GM23248 (cell line): Measurements from ENCODE around the gene TBXAS1. TPM values are rescaled to one million over a fixed set of nuclear protein-coding genes. Genes with fewer than 3 reads are reported as not detected.

Experiments
- DNase-seq: peaks from one replicate; pipeline ENCODE4 v3.0.0-alpha.2; 2015
- H2AFZ ChIP-seq: fragments of 200-600 bp; sonication (generic); 2 replicates; pipeline ENCODE4 v1.6.1; 2016; ENCODE audit warnings: antibody characterized with exemption
- H3F3A ChIP-seq: fragments of 200-600 bp; sonication (generic); 2 replicates; pipeline ENCODE4 v1.6.1; 2016; ENCODE audit warnings: mild to moderate bottlenecking, antibody characterized with exemption, mixed run types; ENCODE audit not compliant: insufficient read depth
- H3K27ac ChIP-seq: fragments of 200-600 bp; sonication (generic); 2 replicates; pipeline ENCODE4 v1.5.1; 2016; ENCODE audit warnings: mild to moderate bottlenecking
- H3K27me3 ChIP-seq: fragments of 200-600 bp; sonication (generic); replicated peaks from 2 replicates; pipeline ENCODE4 v1.6.1; 2016; ENCODE audit warnings: mild to moderate bottlenecking; ENCODE audit not compliant: insufficient read depth
- H3K36me3 ChIP-seq: fragments of 200-600 bp; sonication (generic); 2 replicates; pipeline ENCODE4 v1.6.1; 2016; ENCODE audit warnings: low read depth, mild to moderate bottlenecking
- H3K4me1 ChIP-seq: fragments of 200-600 bp; sonication (generic); 2 replicates; pipeline ENCODE4 v1.6.1; 2016; ENCODE audit warnings: mild to moderate bottlenecking; ENCODE audit not compliant: insufficient read depth
- H3K4me2 ChIP-seq: fragments of 200-600 bp; sonication (generic); one replicate; pipeline ENCODE4 v1.6.1; 2016; ENCODE audit warnings: mild to moderate bottlenecking; ENCODE audit not compliant: unreplicated experiment
- H3K4me3 ChIP-seq: fragments of 200-600 bp; sonication (generic); 2 replicates; pipeline ENCODE4 v1.5.1; 2016; ENCODE audit warnings: mild to moderate bottlenecking
- H3K79me2 ChIP-seq: fragments of 200-600 bp; sonication (generic); 2 replicates; pipeline ENCODE4 v1.6.1; 2016; ENCODE audit warnings: mild to moderate bottlenecking; ENCODE audit not compliant: insufficient read depth
- H3K9ac ChIP-seq: fragments of 200-600 bp; sonication (generic); 2 replicates; pipeline ENCODE4 v1.6.1; 2016; ENCODE audit warnings: mild to moderate bottlenecking
- H3K9me2 ChIP-seq: fragments of 200-600 bp; sonication (generic); 2 replicates; pipeline ENCODE4 v1.6.1; 2016; ENCODE audit warnings: mixed run types, mild to moderate bottlenecking, moderate library complexity; ENCODE audit not compliant: insufficient read depth
- H3K9me3 ChIP-seq: fragments of 200-600 bp; sonication (generic); one replicate; pipeline ENCODE4 v1.6.1; 2017; ENCODE audit warnings: low read depth
- H4K20me1 ChIP-seq: fragments of 200-600 bp; sonication (generic); 2 replicates; pipeline ENCODE4 v1.6.0; 2016; ENCODE audit not compliant: insufficient read depth
- EZH2 ChIP-seq: fragments of 200-600 bp; sonication (generic); IDR thresholded peaks from 2 replicates; pipeline ENCODE4 v1.6.1; 2018; ENCODE audit warnings: antibody characterized with exemption, mild to moderate bottlenecking; ENCODE audit not compliant: insufficient read depth, poor library complexity, severe bottlenecking
- EZH2phosphoT487 ChIP-seq: fragments of 200-600 bp; sonication (generic); IDR thresholded peaks from 2 replicates; pipeline ENCODE4 v1.6.1; 2018; ENCODE audit warnings: antibody characterized with exemption, moderate library complexity, mild to moderate bottlenecking, low read depth; ENCODE audit not compliant: insufficient read depth
- WGBS, 2 experiments: methylation state at CpG; one replicate each; pipeline ENCODE4 v1.1.6; 2015 to 2017; ENCODE audit warnings: low lambda C conversion rate in 2 of 2, low coverage in 1 of 2; ENCODE audit errors: missing lambda C conversion rate in 2 of 2; 5-methylcytosine and 5-hydroxymethylcytosine counted together
- in situ Hi-C: fragments of 300-500 bp; cut with MboI; formaldehyde crosslinking; loops from 2 replicates; pipeline ENCODE4 v1.15.0; 2020
- polyA plus RNA-seq: library from polyadenylated mRNA; unstranded; fragments of >200 nt; fragmentation: Nextera tagmentation; extraction: Ambion mirVana; gene quantifications from 2 replicates; pipeline ENCODE4 v1.2.1, GENCODE V29; 2016
- total RNA-seq: library from RNA; depleted of rRNA; stranded (reverse); fragments of >200 nt; shearing (Covaris generic); gene quantifications from 2 replicates; pipeline ENCODE4 v1.2.3, GENCODE V29; 2014

TBXAS1 gene
- total and polyA plus RNA-seq, 2 experiments from 2014 or later, result 0.49 TPM; not detected in 1

DNA sequence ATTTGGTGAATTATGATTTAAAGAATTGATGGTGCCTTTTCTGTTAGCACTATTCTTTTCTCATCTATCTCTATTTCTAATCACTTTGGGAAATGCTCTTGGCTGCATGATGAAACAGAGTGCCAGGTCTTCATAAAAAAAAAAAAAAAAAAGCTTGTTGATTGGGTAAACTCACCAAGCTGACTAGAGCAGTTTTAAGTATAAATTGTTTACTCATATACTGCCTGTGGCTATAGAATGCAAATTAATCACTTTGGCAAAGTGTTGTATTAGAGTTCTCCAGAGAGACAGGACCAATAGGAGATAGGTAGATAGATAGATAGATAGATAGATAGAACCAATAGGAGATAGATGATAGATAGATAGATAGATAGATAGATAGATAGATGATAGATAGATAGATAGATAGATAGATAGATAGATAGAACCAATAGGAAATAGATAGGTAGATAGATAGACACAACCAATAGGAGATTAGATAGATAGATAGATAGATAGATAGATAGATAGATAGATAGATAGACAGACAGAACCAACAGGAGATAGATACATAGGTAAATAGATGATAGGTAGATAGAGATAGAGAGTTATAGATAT lies 20.1 kb upstream of the TBXAS1 start:
- no peaks in the 10 kb centered on the region for H3K9me3 ChIP-seq
- H3K4me1 ChIP-seq, result 0 out of 2 replicates have a peak, but pooled peaks cover 3% of the 10 kb centered on the region
- no peak for DNase-seq
- H3K4me3 ChIP-seq, result no peak overlapping the region
- no peak overlapping the region for H3K4me2 ChIP-seq
- H3K9me2 ChIP-seq, result no peaks in the 10 kb centered on the region
- in situ Hi-C loops, result no loop called here
- H3F3A ChIP-seq, result 0 out of 2 replicates have a peak, but pooled peaks cover 7% of the 10 kb centered on the region
- no peak overlapping the region for H2AFZ ChIP-seq
- H4K20me1 ChIP-seq, result no peaks in the 10 kb centered on the region
- TF ChIP-seq EZH2, result no peak
- TF ChIP-seq EZH2phosphoT487, result no peak
- H3K27me3 ChIP-seq, result no peaks in the 10 kb centered on the region
- no peak overlapping the region for H3K27ac ChIP-seq
- H3K79me2 ChIP-seq, result no peaks in the 10 kb centered on the region
- H3K36me3 ChIP-seq, result no peaks in the 10 kb centered on the region
- no peak overlapping the region for H3K9ac ChIP-seq

DNA sequence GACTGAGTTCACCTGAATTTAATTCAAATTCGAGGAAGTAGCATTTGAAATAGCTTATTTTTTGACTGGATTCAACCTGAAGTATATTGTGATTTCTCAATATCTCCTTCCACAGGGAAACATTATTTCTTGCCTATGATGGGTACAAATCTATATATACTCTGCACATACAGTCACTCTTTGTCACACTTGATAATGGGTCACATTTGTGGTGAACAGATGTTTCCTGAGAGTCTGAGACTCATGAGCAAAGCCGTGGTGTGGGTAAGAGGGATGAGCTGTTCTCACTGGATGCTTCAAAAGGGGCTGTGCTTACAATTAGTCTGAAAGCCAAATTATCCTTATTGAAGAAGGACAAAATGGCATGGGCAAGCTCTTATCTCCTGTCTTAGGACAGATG lies 18.0 kb upstream of the TBXAS1 start:
- Histone ChIP-seq H3K9me3 (no peaks in the 10 kb centered on the region), H3F3A (0 out of 2 replicates have a peak, but pooled peaks cover 7% of the 10 kb centered on the region), H3K79me2 (no peaks in the 10 kb centered on the region), H3K9me2 (no peaks in the 10 kb centered on the region), H3K27ac (no peak overlapping the region), H3K36me3 (no peaks in the 10 kb centered on the region), H3K4me3 (no peak overlapping the region), H4K20me1 (no peaks in the 10 kb centered on the region), H2AFZ (no peak overlapping the region), H3K9ac (no peak overlapping the region), H3K4me1 (0 out of 2 replicates have a peak, but pooled peaks cover 3% of the 10 kb centered on the region), H3K4me2 (no peak overlapping the region), H3K27me3 (no peaks in the 10 kb centered on the region; the same call in 1 of the 2 replicates)
- 24 to 30% methylated on average over 2 of the region's 2 CpGs for WGBS, 2 experiments
- TF ChIP-seq EZH2 (no peak), EZH2phosphoT487 (no peak)
- in situ Hi-C loops, result no loop called here
- DNase-seq, result peak; percentile 64

DNA sequence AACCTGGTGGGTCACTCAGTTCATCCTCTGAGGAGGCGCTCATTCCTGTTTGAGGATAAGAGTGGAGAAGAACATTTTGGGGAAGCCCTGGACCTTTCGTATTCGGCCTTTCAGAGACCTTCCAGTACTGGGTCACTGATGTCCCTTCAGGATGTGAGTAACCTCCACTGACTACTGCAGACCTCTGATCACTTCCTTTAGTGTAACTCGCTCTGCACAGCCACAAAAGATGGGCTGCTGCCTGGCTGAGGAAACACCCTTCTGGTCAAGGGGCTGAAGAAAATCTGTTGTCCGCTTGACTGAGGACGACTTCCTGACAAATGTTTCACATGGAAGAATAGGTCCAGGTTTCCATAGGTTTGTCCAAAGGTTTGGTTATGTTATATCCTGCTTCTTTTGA lies 15.9 kb upstream of the TBXAS1 start:
- H3K27me3 ChIP-seq, result no peaks in the 10 kb centered on the region; the same call in 1 of the 2 replicates
- 0 out of 2 replicates have a peak, but pooled peaks cover 7% of the 10 kb centered on the region for H3F3A ChIP-seq
- in situ Hi-C loops, result no loop called here
- H3K4me2 ChIP-seq, result no peak overlapping the region
- DNase-seq, result no peak
- H3K79me2 ChIP-seq, result no peaks in the 10 kb centered on the region
- no peak for TF ChIP-seq EZH2
- no peak for TF ChIP-seq EZH2phosphoT487
- H3K9ac ChIP-seq, result no peak overlapping the region
- no peaks in the 10 kb centered on the region for H3K36me3 ChIP-seq
- H3K4me3 ChIP-seq, result no peak overlapping the region
- no peaks in the 10 kb centered on the region for H4K20me1 ChIP-seq
- no peak overlapping the region for H2AFZ ChIP-seq
- no peaks in the 10 kb centered on the region for H3K9me2 ChIP-seq
- H3K4me1 ChIP-seq, result 0 out of 2 replicates have a peak, but pooled peaks cover 3% of the 10 kb centered on the region
- WGBS, 2 experiments, result 90 to 91% methylated on average over 6 of the region's 6 CpGs
- no peaks in the 10 kb centered on the region for H3K9me3 ChIP-seq
- no peak overlapping the region for H3K27ac ChIP-seq

DNA sequence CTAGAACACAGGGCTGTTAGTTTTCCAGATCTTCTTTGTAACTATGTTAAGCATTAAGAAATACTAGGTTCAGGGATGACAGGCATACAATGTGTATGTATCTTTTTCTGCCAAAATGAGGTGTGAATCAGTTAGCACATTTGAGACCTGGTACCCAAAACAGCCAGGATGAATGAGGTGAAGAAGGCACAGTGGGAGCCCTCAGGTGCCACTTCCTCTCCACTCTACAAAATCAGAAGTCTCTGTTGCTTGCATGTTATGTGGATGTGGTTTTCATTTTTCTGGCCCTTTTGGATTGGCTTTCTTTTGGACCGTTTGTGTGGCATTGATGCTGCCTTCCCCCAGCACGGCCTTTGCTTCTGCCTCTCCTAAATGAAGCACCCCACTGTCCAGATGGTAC lies 15.4 kb upstream of the TBXAS1 start:
- Histone ChIP-seq H3K4me1 (0 out of 2 replicates have a peak, but pooled peaks cover 3% of the 10 kb centered on the region), H3K9me2 (no peaks in the 10 kb centered on the region), H3K9me3 (no peaks in the 10 kb centered on the region), H3K4me3 (no peak overlapping the region), H4K20me1 (no peaks in the 10 kb centered on the region), H3K36me3 (no peaks in the 10 kb centered on the region), H3K79me2 (no peaks in the 10 kb centered on the region), H3F3A (0 out of 2 replicates have a peak, but pooled peaks cover 7% of the 10 kb centered on the region), H3K27ac (no peak overlapping the region), H3K4me2 (no peak overlapping the region), H3K27me3 (no peaks in the 10 kb centered on the region; the same call in 1 of the 2 replicates), H3K9ac (no peak overlapping the region), H2AFZ (no peak overlapping the region)
- WGBS, 2 experiments, result 74% methylated on average over 2 of the region's 2 CpGs
- TF ChIP-seq EZH2 (no peak), EZH2phosphoT487 (no peak)
- in situ Hi-C loops, result no loop called here
- DNase-seq, result no peak
